Gastrocnemius medialis (tissue), 4 donors: Measurements from ENCODE around the gene CYB561D1. TPM values are rescaled to one million over a fixed set of nuclear protein-coding genes. Genes with fewer than 3 reads are reported as not detected.

Source experiments
- ATAC-seq, 2 donors: fragments of 150-250 bp; one replicate each; pipeline ENCODE4 v1.9.1; 2016
- DNase-seq, 2 donors: peaks; one replicate each; pipeline ENCODE4 v3.0.0-alpha.2; 2019
- H3K27ac ChIP-seq, 4 donors: fragments of 200-600 bp; sonication (generic); 1 replicate in 1 of 4; 2 replicates in 3 of 4; pipeline ENCODE4 v1.5.1; 2016 to 2018; ENCODE audit warnings: mild to moderate bottlenecking in 2 of 4, moderate library complexity in 1 of 4
- H3K27me3 ChIP-seq, 3 donors: fragments of 200-600 bp; sonication (generic) in 2 of 3; 1 replicate in 1 of 3; 2 replicates in 2 of 3; pipeline versions ENCODE4 v1.5.1 to v1.6.0; 2016 to 2019; ENCODE audit warnings: mild to moderate bottlenecking in 1 of 3, moderate library complexity in 1 of 3
- H3K36me3 ChIP-seq, 2 donors: fragments of 200-600 bp; sonication (generic) in 1 of 2; one replicate each; pipeline ENCODE4 v1.5.1; 2017 to 2018
- H3K4me1 ChIP-seq, 2 donors: fragments of 200-600 bp; sonication (generic) in 1 of 2; one replicate each; pipeline ENCODE4 v1.5.1; 2016 to 2017; ENCODE audit warnings: mild to moderate bottlenecking in 2 of 2
- H3K4me3 ChIP-seq, 4 donors: fragments of 200-600 bp; sonication (generic) in 3 of 4; 1 replicate in 1 of 4; 2 replicates in 3 of 4; pipeline ENCODE4 v1.5.1; 2016 to 2019; ENCODE audit warnings: mild to moderate bottlenecking in 2 of 4
- H3K9me3 ChIP-seq, 3 donors: fragments of 200-600 bp; sonication (generic) in 2 of 3; 1 replicate in 1 of 3; 2 replicates in 2 of 3; pipeline ENCODE4 v1.5.1; 2016 to 2019
- CTCF ChIP-seq, 5 experiments: fragments of 450-650 bp in 3 of 5; fragments of 200-600 bp in 2 of 5; sonication (generic) in 2 of 5; IDR thresholded peaks in 4 of 5; conservative IDR thresholded peaks in 1 of 5; 1 replicate in 4 of 5; 2 replicates in 1 of 5; pipeline ENCODE4 v1.5.1; 2016 to 2019; ENCODE audit warnings: antibody characterized with exemption in 5 of 5, mild to moderate bottlenecking in 3 of 5, moderate library complexity in 3 of 5
- POLR2A ChIP-seq, 2 donors: fragments of 450-650 bp; IDR thresholded peaks; one replicate each; pipeline ENCODE4 v1.6.1; 2017; ENCODE audit warnings: antibody characterized with exemption in 2 of 2, mild to moderate bottlenecking in 2 of 2, moderate library complexity in 2 of 2
- in situ Hi-C, 4 donors: fragments of 200-750 bp; cut with MboI; loops; one replicate each; pipeline versions ENCODE4 v1.15.0 to v1.8.0; 2017; ENCODE audit warnings: low sequenced_read_pairs in 4 of 4
- intact Hi-C: fragments of 100-400 bp; cut with DNase I; formaldehyde crosslinking; loops from one replicate; pipeline ENCODE4 v1.15.1; 2023; ENCODE audit warnings: low total_unique reads
- total RNA-seq, 4 donors: library from RNA; depleted of rRNA; stranded (reverse); fragments of >200 nt; gene quantifications; one replicate each; pipeline versions ENCODE4 v1.1.0 to v1.2.3, GENCODE V29; 2016

Gene CYB561D1
- total RNA-seq, 4 donors from 2014 or later: 3.1 to 8.0 (median 3.9) TPM

- Histone ChIP-seq H3K4me3 (peak overlapping the region in 3 of 4 donors; percentile 73 to 79 (median 76)), H3K4me1 (peaks cover 38 to 47% of the 10 kb centered on the region in 2 donors), H3K36me3 (peaks cover 0 to 26% of the 10 kb centered on the region in 2 donors), H3K27me3 (no peaks in the 10 kb centered on the region), H3K27ac (peak overlapping the region in 3 of 4 donors; percentile 95 to 99 (median 97)), H3K9me3 (no peaks in the 10 kb centered on the region)
- ATAC-seq (no peak), DNase-seq (no peak)
- in situ Hi-C loops: no loop called here
- intact Hi-C loops: loop anchor here (2.0 kb wide), 1 partner anchor 24 kb away; the partner anchor contains the start of gene AMIGO1
- TF ChIP-seq CTCF (IDR thresholded peaks at IDR 0.05 in 4 of 5, conservative IDR thresholded peaks at IDR 0.05 in 1 of 5) (no peak), POLR2A (IDR thresholded peaks at IDR 0.05) (no peak)
These were observed 8.9 kb upstream of the CYB561D1 start for GRCh38 chr1:109485001-109485400.

- no peak for ATAC-seq
- peaks cover 17 to 35% of the 10 kb centered on the region in 2 donors for H3K4me1 ChIP-seq
- H3K27me3 ChIP-seq: no peaks in the 10 kb centered on the region
- H3K36me3 ChIP-seq: peaks cover 0 to 26% of the 10 kb centered on the region in 2 donors
- intact Hi-C loops (no loop called here), in situ Hi-C loops (no loop called here)
- H3K4me3 ChIP-seq: no peak overlapping the region
- DNase-seq: no peak
- H3K27ac ChIP-seq: peak overlapping the region in 2 of 4 donors; percentile 39 to 59
- TF ChIP-seq CTCF (IDR thresholded peaks at IDR 0.05 in 4 of 5, conservative IDR thresholded peaks at IDR 0.05 in 1 of 5) (no peak), POLR2A (IDR thresholded peaks at IDR 0.05) (no peak)
- H3K9me3 ChIP-seq: no peaks in the 10 kb centered on the region
These were observed 6.6 kb upstream of the CYB561D1 start for GRCh38 chr1:109487261-109487660.

DNA sequence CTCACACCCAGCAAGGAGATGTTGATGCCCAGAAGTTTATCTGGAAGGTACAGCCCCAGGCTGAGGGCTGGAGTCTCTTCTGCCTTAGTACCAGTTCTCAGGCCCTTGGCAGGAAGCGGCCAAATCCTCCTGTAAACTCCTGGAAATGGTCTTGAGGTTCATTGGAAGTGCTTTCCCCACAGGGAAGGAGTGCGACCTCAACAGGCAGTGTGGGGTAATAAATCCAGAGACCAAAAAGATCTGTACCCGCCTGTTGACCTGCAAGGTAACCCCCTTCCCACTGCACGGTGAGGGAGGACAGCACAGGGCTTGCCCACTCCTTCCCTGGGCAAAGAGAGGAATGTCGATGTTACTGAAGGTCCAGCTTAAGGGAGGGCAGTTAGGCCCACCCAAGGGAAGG lies 5.7 kb upstream of the CYB561D1 start:
- Histone ChIP-seq H3K36me3 (peaks cover 0 to 26% of the 10 kb centered on the region in 2 donors), H3K27me3 (no peaks in the 10 kb centered on the region), H3K4me1 (peaks cover 10 to 25% of the 10 kb centered on the region in 2 donors), H3K27ac (peak overlapping the region in 1 of 4 donors; percentile 59), H3K4me3 (no peak overlapping the region), H3K9me3 (no peaks in the 10 kb centered on the region)
- TF ChIP-seq POLR2A (IDR thresholded peaks at IDR 0.05) (no peak), CTCF (IDR thresholded peaks at IDR 0.05 in 4 of 5, conservative IDR thresholded peaks at IDR 0.05 in 1 of 5) (no peak)
- intact Hi-C loops: no loop called here
- DNase-seq: no peak
- in situ Hi-C loops: no loop called here
- no peak for ATAC-seq

- no peaks in the 10 kb centered on the region for H3K27me3 ChIP-seq
- in situ Hi-C loops (no loop called here), intact Hi-C loops (no loop called here)
- TF ChIP-seq POLR2A (IDR thresholded peaks at IDR 0.05): no peak
- no peak for TF ChIP-seq CTCF (IDR thresholded peaks at IDR 0.05 in 4 of 5, conservative IDR thresholded peaks at IDR 0.05 in 1 of 5)
- no peaks in the 10 kb centered on the region for H3K9me3 ChIP-seq
- ATAC-seq: no peak
- H3K4me3 ChIP-seq: no peak overlapping the region
- peaks cover 0 to 26% of the 10 kb centered on the region in 2 donors for H3K36me3 ChIP-seq
- no peak for DNase-seq
- H3K4me1 ChIP-seq: peaks cover 11 to 25% of the 10 kb centered on the region in 2 donors
- peak overlapping the region in 1 of 4 donors; percentile 59 for H3K27ac ChIP-seq
These were observed 5.2 kb upstream of the CYB561D1 start for GRCh38 chr1:109488696-109489095.
